Bronchial epithelial cell (primary cell): Measurements from ENCODE around the gene EFTUD2. TPM values are rescaled to one million over a fixed set of nuclear protein-coding genes. Genes with fewer than 3 reads are reported as not detected.

ENCODE experiments used
- DNase-seq: peaks from one replicate; pipeline ENCODE4 v3.0.0-alpha.2; 2010; ENCODE audit warnings: low read depth
- FAIRE-seq: peaks from 2 replicates; lab custom pipeline; 2011; peaks lifted over from hg19 to GRCh38; lab: Jason Lieb, UNC
- H3K27me3 ChIP-seq: 2 replicates; pipeline ENCODE4 v1.5.1; 2011; ENCODE audit warnings: low read length; ENCODE audit not compliant: control insufficient read depth, insufficient read depth
- H3K36me3 ChIP-seq: 2 replicates; pipeline ENCODE4 v1.5.1; 2011; ENCODE audit warnings: low read length; ENCODE audit not compliant: control insufficient read depth, insufficient read depth
- H3K4me3 ChIP-seq: 2 replicates; pipeline ENCODE4 v1.5.1; 2011; ENCODE audit warnings: mild to moderate bottlenecking, low read depth, low read length, control low read depth
- CTCF ChIP-seq: IDR thresholded peaks from 2 replicates; pipeline ENCODE4 v1.5.1; 2011; ENCODE audit warnings: mild to moderate bottlenecking, moderate library complexity, low read length, control low read depth, inconsistent platforms; ENCODE audit not compliant: insufficient read depth, severe bottlenecking
- total RNA-seq: library from RNA; depleted of rRNA; stranded (reverse); fragments of >200 nt; gene quantifications from 2 replicates; pipeline ENCODE4 v1.2.1, GENCODE V29; 2014

EFTUD2 gene
- total RNA-seq, 1 donor from 2014 or later: 91.4 TPM

DNA sequence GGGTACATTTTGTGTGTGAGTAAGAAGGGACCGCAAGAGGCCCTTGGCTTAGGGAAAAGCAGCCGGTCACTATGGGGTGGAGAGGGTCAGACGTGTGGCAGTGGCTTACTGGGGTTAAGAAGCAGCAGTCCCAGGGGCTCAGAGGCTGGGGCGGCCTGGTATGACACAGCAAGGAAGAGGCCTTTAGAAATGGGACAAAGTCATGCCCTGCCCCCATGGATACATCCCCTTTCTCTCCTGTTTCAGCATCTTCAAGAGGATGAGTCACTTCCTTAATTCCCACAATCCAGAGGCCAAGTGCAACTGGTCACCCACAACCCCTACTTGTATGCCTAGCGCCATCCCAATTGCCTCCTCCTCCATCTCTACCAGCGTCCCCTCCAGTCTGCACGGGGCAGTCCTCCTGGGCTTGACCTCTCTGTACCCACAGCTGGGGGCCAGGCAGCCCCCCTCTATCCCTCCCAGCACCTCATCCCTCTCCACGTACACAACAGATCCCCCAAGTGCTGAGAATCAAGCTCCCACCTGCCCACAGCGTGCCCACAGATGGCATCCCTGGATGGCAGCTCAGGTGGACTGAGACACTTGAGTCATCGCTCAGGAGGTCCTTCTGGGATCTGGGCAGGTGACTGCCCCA lies 6.9 kb upstream of the EFTUD2 start:
- Histone ChIP-seq H3K36me3 (no peaks in the 10 kb centered on the region), H3K27me3 (no peaks in the 10 kb centered on the region), H3K4me3 (no peak overlapping the region)
- DNase-seq (peak; percentile 82), FAIRE-seq (peak; percentile 70)
- TF ChIP-seq CTCF: no peak

- Histone ChIP-seq H3K4me3 (no peak overlapping the region), H3K36me3 (no peaks in the 10 kb centered on the region), H3K27me3 (no peaks in the 10 kb centered on the region)
- TF ChIP-seq CTCF: no peak
- FAIRE-seq (peak; percentile 60), DNase-seq (no peak)
These were observed 6.1 kb upstream of the EFTUD2 start for GRCh38 chr17:44905006-44906000.

DNA sequence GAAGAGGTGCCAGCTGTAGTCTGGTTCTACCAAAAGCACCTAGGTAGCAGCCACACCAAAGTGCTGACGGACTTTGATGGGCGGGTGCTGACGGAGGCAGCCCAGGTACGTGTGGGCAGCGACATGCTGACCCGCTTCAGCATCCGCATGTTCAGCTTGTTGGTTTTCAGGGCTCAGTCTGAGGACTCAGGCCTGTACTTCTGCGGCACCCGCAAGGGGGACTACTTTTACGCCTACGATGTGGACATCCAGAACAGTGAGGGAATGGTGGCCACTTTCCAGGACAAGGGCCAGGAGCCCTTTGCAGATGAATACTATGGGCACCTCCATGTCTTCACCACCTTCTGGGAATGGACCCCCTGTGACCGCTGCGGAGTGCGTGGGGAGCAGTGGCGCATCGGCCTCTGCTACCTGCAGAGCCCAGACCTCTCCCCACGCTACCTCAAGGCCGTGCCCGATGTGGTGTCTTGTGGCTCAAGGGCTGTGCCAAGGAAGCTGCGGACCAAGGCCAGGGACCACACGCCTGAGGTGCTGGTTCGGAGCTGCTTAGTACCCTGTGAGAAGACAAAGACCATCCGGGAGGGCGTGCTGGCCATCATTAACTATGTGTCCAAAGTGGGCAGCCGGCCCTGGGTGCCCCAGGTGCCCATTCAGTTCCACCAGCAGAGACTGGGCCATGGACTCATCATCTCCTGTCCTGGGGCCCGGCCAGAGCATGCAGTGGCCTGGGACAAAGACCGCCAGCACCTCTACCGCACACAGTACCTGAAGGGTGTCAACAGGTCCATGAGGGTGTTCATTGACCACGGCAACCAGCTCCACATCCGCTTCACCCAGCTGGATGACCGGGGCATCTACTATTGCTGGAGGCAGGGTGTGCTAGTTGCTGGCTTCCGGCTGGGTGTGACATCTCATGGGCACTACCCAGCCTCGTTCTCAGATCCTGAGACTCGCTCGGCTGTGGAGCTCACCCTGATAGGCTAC lies 5.0 kb upstream of the EFTUD2 start:
- no peak for TF ChIP-seq CTCF

GRCh38 chr17:44903012-44903685 lies 3.9 kb upstream of the EFTUD2 start:
- no peaks in the 10 kb centered on the region for H3K27me3 ChIP-seq
- TF ChIP-seq CTCF: no peak
- no peaks in the 10 kb centered on the region for H3K36me3 ChIP-seq
- no peak overlapping the region for H3K4me3 ChIP-seq
- FAIRE-seq (no peak), DNase-seq (no peak)

More for the DNA sequence above, 5.0 kb upstream of the EFTUD2 start:
- FAIRE-seq (no peak), DNase-seq (no peak)
- Histone ChIP-seq H3K36me3 (no peaks in the 10 kb centered on the region), H3K4me3 (no peak overlapping the region), H3K27me3 (no peaks in the 10 kb centered on the region)
